Activated CD4-positive, alpha-beta T cell treated with anti-CD3 and anti-CD28 coated beads, Interleukin-2, amount 50 U/mL, for 48 hours (primary cell): ENCODE data around the gene UCKL1.
A peak's percentile ranks its signal among the peaks of the same experiment; 100 is the strongest.
"Not testable (repeated sequence)": the region's sequence is repeated elsewhere in the genome, so short reads cannot be mapped to it uniquely, and the experiment has no call there.

Source experiments
- DNase-seq, 2 experiments: peaks; one replicate each; pipeline ENCODE4 v3.0.0-alpha.2; 2020

UCKL1 gene

DNA sequence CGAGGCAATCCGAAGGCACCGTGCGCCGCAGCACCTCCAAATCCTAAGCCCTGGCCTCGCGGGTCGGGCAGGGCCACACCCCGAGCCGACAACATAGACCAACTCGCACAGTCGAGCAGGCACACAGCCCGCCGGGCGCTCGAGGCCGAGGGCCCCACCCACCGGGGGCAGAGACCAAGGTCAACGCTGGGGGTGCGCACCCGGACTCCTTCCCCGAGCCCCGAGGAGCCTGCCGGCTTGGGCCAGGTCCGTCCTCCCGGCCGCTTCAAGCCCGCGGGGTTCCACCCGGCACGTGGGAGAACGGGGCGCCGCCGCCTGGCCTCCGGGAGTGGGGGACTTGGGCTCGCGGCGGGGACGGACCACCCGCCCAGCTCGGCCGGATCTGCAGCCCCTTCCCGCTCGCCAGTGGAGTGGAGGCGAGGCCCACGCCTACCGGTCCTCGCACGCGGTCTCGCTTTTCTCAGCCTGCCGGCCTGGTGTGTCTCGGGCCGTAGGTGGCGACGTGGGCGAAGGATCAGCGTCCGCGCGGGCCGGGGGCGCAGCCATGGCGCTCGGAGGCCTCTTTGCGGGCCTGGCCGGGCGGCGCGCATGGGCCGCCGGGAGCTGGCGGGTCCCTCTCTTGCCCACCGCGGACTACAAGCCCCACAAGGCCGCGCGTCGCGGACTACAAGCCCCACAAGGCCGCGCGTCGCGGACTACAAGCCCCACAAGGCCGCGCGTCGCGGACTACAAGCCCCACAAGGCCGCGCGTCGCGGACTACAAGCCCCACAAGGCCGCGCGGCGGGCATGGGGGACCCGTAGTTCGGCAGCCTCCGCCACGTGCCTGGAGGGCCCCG is at the start of gene UCKL1:
Gene UCKL1 (minus strand): TSS at position 590 of the 837 bp plus-strand sequence. CDS start 44 bp downstream, at position 546.
- DNase-seq = peak; percentile 88 to 90

DNA sequence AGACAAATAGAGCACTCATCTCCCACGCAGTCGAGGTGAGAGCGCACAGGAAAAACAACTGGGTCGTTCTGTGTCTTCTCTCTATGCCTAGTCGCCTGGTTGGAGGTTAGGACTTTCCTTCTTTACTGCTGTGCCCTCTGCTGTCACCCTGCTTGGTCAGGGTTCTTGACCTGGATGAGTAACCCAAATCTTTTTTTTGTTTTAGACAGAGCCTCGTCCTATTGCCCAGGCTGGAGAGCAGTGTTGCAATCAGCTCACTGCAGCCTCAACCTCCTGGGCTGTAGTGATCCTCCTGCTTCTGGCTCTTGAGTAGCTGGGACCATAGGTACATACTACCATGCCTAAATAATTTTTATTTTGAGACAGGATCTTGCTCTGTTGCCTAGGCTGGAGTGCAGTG is 49.2 kb upstream of the UCKL1 start:
- DNase-seq = no peak

DNA sequence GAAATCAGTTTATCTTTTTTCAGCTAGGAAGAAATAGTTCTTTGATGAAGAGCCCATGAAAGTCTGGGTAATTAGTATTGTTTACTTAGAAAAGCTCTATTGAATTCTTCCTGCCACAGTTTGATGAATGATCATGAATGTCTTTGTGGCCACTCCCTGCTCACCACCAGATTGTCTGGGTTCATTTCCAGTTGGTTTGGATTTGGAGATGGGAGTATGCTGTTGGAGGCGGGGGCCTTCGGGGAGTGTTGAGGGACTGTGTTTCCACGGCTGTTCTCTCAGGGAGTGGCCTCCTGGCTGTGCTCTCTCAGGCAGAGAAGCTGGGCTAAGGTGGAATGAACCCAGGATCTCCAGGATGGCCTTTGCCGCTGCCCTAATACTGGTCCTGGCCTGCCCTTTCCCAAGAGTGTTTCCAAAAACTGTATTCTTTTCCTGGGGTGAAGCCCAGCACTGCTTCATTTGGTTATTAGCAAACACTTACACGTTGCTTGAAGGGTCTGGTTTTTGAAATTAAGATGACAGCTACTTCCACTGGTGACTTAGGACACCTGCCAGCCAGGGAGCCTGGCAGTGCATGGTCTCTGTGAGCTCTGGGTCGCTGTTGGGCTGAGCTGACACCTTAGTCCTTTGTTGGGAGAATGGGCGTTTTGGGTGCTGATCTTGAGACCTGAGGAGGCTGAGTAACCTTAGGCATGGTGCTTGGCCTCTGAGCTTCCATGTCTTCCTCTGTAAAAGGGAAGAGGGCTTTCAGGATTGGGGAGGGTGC is 47.9 kb upstream of the UCKL1 start:
- no peak for DNase-seq

DNA sequence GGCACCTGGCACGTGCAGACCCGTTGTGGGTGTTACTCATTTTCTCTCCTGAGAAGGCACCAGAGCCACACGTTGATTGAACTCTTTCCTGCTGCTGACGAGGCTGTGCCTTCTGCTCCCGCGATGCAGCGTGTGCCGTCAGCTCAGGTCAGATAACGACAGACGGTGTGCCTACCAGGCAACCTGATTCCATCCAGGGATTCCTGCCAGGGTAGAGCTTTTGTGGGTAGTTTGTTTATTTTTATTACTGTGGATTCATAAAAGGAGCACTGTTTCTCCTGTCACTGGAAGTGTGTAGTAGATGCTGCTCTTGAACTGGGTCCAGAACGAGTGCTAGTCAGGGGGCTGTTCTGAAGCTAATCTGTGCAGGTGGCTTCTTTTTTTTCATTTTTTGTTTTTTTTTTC is 45.4 kb upstream of the UCKL1 start:
- peak in 1 of 2 experiments; percentile 10 for DNase-seq

DNA sequence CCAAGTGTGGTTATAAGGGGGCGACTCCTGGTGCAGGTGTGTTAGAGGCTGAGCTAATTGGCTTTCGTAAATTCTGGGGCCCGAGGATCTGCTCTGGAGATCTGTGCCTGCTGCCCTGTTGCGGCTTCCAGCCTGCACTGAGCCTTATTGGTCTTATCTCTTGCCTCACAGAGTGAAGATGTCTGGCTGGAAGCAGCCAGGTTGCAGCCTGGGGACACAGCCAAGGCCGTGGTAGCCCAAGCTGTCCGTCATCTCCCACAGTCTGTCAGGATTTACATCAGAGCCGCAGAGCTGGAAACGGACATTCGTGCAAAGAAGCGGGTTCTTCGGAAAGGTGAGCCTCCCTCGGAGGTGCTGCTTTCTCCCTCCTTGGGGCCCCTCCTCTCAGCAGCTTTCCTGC is 44.7 kb upstream of the UCKL1 start:
- DNase-seq = no peak

DNA sequence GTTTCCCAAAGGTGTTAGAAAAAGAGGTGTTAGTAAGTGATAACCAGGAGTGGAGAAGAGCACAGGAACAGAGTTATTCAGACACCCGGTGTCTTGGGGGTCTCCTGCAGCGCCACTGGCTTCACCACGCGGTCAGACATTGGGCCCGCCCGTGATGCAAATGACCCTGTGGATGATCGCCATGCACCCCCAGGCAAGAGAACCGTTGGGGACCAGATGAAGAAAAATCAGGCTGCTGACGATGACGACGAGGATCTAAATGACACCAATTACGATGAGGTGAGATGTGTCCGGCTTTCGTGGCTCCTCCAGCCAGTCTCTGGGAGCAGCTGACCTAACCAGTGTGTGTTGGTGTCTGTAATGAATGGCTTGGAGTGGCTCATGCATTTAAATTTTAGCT is 26.7 kb upstream of the UCKL1 start:
- DNase-seq = no peak

DNA sequence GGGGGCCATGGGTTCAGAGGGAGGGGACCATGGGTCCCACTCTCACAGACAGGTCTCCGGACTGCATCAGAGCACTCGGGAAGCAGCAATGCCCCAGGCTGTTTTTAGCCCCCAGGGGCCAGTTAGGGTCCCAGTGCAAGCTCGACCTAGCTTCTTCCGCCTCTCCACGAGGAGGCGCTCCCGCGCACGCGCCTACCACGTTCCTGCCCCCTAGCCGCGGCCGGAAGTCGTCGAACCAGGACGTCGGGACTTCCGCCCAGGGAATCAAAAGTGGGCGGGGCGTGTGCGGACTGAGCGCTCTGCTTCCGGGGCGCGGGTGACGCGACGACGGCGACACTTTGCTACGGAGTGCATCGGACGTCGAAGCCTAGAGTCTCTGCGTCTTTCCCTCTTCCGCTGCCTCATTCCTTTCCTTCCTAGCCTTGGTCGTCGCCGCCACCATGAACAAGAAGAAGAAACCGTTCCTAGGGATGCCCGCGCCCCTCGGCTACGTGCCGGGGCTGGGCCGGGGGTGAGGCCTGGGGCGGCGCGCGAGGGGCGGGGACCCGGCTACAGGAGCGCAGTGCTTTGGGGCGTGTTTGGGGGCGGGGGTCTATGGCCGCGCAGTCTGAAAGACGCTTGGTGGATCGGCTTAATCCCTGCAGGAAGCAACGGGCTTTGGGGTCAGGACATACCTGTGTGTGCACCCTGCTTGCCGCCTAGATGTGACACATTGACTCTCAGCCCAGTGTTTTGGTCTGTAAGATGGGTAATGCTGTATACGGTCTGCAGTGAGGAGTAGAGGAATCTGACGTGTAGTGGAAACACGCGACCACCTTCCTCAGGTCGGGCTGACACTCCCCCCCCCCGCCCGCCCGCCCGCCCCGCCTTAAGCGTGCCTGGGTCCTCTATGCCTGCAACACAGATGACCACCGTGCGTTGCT is 24.9 kb upstream of the UCKL1 start, which contains the start of gene PRPF6:
Gene PRPF6 (plus strand): TSS at position 327 of the 923 bp plus-strand sequence. CDS start 114 bp downstream, at position 441.
- peak; percentile 93 to 96 for DNase-seq

DNA sequence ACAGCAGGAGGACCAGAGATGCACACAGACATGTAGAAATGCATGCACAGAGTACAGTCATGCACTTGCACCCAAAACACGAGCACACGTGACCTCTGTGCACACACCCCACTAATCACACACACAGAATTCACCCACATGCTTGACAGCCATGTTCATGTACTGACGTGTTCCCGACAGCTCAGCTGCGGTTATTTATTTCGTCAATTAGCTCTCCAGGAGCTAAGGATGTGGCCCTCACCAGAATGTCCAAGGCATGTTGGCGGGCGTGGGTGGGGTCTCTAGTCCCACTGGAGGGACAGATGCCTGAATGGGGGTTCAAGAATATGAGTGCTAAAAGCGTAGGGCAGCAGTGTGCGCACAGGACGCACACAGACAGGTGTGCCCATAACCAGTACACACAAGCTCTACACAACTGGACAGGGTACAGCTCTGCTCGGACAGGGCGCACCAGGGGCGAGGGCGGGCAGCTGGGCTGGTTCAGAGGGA is 24.1 kb upstream of the UCKL1 start:
- DNase-seq = no peak

DNA sequence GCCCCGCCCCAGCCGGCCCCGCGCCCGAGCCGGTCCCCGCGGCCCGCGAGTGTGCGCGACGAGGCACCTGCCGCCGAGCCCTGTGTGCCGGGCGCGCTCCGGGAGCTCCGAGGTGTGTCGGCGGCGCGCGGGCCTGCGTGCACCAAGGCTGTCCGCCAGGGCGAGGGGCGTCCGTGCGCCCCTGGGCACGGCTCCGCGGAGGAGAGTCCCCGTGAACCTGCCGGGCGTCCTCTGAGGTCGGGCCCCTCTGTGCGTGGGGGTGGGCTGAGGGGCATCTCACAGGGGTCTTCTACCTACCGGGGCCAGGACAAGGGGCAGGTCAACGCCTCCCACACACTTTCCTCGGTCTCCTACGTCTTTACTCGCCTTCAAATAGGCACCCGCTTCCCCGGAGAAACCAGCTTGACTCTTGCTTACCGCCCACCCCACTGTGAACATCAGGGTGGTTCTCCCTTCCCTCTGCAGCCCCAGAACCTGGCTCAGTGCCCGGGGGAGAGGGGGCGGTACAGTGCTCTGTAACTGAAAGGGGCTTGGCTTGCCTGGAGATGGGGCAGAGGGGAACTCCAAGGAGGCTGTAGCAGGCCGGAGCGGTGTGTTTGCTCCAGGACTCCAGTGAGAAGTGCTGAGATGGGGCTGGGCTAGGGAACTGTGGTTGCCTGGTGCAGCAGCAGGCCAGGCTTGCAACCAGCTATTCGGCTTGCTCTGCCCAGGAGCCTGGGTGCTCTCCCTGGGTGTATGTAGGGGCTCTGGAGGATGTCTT is 23.5 kb upstream of the UCKL1 start, which contains the start of gene SAMD10:
Gene SAMD10 (minus strand): TSS at position 86 of the 760 bp plus-strand sequence. CDS start 175 bp downstream, outside the sequence.
- DNase-seq = peak; percentile 92 to 93

DNA sequence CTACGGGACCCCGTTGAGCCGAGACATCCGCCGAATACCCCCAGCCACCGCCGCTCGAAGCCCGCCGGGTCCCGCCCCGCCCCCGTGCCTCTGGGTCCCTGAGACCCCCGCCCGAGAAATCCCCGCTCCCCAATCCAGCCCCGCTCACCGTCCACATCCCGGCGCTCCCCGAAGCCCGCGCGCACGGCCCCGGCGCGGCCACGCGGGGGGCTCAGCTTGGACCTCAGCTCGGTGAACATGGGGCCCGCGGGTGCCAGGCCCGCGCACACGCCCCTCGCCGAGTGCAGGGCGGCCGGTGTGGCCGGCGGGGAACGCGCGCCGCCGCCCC is 23.0 kb upstream of the UCKL1 start:
- no peak for DNase-seq

DNA sequence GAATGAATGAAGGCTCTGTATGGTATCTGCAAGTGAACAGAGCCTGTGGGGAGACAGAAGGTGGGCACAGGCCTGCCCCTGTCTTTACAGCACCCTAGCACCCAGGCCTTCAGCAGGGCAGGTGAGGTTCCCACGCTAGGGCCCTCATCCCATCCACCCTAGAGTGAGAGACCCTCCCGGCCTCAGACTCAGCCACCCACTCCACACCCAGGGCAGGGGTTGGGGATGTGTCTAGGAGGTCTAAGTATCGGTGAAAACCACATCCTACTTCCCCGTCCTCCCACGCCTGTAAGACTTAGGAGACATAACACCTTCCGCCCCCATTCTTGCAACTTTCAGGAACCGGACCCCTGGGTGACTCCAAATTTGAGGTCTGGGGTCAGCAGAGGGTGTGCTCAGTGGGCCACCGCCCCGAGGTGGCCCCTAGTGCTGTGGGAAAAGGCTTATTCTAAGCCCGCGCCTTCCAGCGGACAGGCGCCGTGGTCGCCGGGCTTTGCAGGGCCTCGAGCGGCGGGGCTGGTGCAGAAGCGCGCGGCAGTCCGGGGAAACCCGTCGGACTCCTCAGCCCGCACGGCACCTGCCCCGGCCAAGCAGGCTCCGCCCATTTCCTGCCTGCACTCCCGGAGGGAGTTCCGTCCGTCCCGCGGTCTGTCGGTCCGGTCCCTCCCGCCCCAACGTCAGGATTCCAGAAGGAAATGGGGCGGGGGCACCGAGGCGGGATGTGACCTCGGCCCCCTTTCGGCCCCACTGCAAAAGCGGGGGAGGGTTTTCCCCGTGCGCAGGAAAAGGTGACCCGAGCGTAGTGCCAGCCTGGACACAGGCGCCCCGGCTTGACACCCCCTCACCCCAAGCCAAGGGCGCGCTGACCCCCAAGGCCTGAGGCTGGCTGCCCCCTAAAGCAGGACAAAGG is 22.4 kb upstream of the UCKL1 start:
- peak; percentile 80 to 85 for DNase-seq

DNA sequence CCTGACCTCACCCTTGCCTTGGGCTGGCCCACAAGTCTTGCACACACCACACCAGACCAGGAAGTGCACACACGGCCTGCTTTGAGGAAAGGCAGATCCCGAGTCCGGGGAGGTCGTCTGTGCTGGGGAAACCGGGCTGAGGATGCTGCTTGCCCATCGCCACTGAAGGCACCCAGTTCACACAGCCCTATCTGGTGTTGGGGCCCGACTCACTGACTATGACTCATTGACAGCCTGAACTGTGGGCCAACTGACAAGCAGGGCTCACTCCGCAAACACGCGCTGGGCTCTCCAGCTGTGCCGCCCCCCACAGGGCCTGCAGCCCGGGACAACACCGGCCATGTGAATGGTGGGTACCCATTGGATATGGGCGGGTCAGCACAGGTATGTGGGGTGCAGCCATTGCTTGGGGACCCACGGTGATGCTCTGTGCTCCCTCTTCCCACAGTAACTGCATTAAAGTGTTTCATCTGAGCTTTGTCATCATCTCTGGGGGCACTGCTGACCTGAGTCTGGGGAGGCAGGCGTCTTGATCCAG is 21.6 kb upstream of the UCKL1 start:
- DNase-seq = peak; percentile 70 to 78

DNA sequence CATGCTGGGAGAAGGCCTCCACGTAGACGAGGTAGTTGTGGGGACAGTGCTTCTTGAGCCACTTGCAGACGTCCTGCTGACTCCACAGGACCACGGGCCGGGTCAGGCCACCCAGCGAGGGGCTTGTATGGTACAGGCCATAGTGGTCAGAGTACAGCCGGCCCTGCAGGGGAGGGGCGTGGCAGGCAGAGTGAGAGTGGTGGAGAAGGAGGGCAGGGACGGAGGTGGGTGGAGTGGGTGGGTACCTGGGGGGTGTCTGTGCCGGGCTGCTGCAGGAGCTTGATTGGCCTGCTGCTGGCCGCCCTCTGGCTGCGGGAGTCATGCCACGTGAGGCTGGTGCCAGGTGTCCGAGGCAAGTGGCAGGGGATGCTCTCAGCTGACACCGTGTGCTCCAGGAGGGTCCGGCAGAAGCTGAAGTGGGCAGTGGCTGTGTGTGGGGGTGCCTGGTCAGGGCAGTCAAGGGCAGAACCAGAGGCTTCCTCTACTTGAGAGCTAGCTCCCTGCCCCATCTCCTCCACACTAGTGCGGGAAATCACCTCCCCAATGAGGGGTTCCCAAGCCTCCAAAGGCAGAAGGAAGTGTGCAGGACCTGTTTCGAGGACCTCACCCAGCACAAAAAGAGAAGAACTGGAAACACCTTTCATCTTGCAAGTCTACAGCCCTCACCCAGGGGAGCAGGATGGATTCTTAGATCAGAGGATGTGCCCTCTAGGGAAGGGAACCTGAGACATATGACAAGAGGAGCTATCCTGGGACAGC is 20.9 kb upstream of the UCKL1 start:
- no peak for DNase-seq

DNA sequence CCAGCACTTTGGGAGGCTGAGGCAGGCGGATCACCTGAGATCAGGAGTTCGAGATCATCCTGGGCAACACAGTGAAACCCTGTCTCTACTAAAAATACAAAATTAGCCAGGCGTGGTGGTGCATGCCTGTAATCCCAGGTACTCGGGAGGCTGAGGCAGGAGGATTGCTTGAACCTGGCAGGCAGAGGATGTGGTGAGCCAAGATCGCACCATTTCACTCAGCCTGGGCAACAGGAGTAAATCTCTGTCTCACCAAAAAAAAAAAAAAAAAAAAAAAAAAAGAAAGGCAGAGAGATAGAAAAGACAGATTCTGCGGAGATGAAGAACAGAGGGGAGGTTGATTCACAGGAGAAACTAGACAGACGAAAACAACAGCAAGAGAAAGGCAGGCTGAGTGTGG is 20.3 kb upstream of the UCKL1 start:
- DNase-seq = not testable (repeated sequence)

DNA sequence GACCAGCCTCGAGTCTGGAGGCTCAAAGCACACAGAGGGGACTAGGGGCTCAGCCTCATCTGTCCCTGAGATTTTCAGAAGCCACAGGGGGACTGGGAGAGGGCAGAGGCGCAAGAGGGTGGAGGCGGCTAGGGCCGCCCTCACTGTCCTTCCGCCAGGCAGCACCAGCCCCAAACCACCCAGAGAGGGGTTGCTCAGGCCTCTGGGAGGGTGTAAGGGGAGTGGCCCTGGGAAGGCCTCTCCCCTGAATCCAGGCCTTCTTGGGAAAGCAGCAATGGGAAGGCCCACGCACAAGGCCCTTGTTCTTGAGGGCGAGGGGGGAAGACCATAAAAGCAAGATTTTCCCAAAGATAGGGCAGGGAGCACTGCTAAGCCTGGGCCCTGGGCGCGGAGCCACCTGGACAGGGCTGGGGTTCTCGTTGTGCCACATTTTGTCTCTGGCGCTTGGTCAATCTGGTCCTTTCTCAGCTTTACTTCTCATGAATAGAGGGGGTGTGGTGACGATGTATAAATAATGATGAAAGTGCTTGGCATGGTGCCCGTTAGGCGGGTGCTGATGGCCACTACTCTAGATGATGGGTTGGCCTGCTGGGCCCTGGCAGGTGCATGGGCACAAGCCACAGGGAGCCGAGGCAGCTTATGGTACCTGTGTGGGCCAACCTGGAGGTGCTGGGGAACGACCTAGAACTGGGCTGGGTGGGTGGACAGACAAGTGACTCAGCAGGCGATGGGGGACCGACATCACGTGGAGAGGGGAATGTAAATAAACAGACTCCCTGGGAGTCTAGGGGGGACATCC is 18.4 kb upstream of the UCKL1 start:
- DNase-seq = no peak

DNA sequence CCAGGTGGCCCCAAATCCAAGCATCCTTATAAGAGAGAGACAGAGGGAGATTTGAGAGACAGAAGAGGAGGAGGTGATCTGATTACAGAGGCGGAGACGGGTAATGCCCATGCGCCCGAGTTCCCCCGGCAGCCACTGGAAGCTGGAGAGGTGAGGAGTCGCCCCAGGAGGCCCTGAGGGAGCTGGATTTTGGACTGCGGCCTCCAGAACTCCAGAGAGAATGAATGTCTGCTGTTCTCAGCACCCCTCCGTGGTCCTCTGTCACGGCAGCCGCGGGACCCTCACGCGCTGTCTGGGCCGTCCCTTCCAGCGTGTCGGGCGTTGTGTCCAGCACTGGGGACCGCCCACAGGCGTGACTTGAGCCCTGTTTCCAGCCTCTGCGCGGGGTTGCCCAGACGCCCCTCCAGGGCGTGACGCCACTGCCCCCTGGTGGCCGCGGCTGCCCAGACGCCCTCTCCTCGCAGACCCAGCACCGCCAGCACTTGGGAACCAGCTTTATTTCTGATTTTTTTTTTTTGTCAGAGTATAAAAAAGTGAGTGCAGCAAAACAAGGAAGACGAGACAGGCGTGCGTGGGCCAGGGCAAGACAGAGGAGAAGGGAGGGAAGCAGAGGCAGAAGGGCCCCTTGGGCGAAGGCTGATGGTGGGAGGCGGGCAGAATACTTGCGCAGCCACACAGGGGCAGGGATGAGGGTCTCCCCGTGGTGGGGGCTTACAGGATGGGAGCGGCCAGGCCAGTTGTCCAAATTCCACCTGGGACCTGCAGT is 17.6 kb upstream of the UCKL1 start:
- peak; percentile 84 for DNase-seq

DNA sequence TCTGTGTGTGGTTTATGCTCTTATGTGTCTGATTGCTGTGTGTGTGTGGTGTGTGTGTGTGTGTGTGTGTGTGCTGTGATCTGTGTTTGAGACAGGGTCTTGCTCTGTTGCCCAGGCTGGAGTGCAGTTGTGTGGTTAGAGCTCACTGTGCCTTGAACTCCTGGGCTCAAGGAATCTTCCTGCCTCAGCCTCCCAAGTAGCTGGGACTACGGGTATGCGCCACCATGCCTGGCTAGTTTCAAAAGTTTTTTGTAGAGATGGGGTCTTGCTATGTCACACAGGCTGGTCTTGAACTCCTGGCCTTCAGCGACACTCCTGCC is 16.9 kb upstream of the UCKL1 start:
- DNase-seq = no peak
